Hematopoietic multipotent progenitor cell treated with erythropoietin and hydrocortisone succinate and interleukin-3 and kit ligand, for 6 days (in vitro differentiated cells): ENCODE measurements around the gene TDRD10.

Source experiments
- DNase-seq: peaks from one replicate; pipeline ENCODE4 v3.0.0-alpha.2; 2015

The TDRD10 gene

GRCh38 chr1:154583773-154584172, 81.8 kb downstream of the TDRD10 start:
- DNase-seq = no peak

DNA sequence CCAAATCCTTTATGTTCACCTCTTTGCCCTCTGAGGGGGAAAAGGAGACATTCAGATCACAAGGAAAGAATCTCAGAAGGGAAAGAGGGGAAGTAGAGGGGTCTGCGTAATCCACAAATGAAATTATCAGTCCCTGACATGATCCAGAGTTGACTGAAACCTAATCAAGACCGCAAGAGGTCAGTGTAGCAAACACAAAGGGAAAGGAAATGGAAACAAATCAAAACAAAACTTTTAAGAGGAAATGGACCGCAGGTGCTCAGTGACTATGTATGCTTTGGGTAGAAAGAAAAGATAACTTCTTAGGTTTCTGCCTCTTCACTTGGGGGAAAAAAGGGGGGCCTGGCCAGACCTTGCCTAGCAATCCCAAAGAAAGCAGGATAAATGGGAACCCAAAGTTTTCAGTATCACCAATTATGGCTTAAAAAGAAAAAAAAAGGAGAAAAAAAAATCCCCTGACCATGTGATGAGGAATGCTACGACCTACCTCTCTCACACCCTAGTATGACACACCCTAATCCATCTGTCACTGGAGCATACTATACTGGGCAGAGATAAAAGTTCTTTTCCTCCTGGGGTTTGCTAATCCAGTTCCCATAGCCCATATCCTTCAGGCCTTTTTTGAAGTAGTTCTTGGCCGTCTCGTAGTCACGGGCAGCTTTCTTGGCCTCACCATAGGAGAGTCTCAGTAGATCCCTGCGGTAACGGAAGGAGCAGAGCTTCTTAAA, 82.4 kb downstream of the TDRD10 start:
- no peak for DNase-seq

- DNase-seq = no peak
These were observed 84.2 kb downstream of the TDRD10 start for GRCh38 chr1:154586231-154586630.

DNA sequence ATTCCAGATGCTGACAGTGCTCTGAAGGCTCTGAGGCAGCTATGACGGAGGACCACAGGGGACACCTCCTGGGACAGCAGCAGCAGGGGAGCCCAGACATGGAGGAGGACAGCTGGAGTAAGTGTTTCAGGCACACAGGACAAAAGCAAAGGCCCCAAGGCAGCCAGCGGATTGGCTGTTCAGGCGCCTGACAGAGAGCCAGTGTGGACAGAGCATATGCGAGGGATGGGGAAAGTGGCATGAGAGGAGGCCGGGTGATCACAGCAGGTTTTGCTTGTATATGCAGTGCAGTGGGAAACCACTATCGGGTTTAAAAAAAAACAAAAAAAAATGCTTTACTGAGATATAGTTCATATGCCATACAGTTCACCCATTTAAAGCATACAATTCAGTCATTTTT, 84.6 kb downstream of the TDRD10 start:
- no peak for DNase-seq

- no peak for DNase-seq
These were observed 87.8 kb downstream of the TDRD10 start for GRCh38 chr1:154589780-154590179.

- DNase-seq = no peak
These were observed 88.7 kb downstream of the TDRD10 start for GRCh38 chr1:154590756-154591155.

GRCh38 chr1:154591206-154591605, 89.2 kb downstream of the TDRD10 start:
- no peak for DNase-seq

- DNase-seq = peak; percentile 68
These were observed 91.4 kb downstream of the TDRD10 start for GRCh38 chr1:154593390-154593789.

DNA sequence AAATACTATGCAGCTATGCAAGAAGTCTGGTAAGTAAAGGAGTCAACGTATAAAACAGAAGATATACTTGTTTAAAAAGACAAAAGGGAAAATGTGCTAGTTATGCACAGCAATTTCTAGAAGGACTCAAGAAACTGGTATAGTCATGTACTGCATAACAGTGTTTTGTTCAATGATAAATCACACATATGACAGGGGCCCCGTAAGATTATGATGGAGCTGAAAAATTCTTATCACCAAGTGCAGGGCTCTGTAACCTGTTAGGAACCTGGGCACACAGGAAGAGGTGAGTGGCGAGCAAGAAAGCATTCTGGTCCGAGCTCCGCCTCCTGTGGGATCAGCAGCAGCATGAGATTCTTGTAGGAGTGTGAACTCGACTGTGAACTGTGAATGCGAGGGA, 92.8 kb downstream of the TDRD10 start:
- DNase-seq = no peak

DNA sequence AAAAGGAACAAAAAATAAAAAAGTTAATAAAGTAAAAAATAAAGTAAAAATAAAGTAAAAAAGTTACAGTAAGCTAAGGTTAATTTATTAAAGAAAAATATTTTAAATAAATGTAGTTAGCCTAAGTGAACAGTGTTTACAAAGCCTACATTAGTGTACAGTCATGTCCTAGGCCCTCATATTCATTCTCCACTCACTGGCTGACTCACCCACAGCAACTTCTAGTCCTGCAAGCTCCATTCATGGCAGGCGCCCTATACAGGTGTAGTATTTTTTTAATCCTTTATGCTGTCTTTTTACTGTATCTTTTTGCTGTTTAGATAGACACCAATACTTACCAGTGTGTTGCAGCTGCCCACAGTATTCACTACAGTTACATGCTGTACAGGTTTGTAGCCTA, 93.6 kb downstream of the TDRD10 start:
- DNase-seq = no peak
